ENCODE results near the gene NKX2-4. TPM values are rescaled to one million over a fixed set of nuclear protein-coding genes. Genes with fewer than 3 reads are reported as not detected.

Gene NKX2-4
- total RNA-seq, 4 donors from 2014 or later, result not detected

DNA sequence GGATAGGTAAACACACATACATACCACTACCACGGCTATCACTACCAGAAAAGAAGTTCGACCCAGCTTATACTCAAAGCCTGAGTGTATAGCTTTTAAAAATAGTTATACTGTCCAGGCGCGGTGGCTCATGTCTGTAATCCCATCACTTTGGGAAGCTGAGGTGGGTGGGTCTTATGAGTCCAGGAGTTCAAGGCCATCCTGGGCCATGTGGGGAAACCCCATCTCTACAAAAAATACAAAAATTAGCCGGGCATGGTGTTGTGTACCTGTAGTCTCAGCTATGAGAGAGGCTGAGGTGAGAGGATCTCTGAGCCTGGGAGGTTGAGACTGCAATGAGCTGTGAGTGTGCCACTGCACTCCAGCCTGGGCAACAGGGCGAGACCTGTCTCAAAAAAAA, 32.9 kb downstream of the NKX2-4 start:
- no peak for TF ChIP-seq POLR2A (IDR thresholded peaks at IDR 0.05)
- peaks cover 6 to 85% of the 10 kb centered on the region in 2 donors for H3K36me3 ChIP-seq

DNA sequence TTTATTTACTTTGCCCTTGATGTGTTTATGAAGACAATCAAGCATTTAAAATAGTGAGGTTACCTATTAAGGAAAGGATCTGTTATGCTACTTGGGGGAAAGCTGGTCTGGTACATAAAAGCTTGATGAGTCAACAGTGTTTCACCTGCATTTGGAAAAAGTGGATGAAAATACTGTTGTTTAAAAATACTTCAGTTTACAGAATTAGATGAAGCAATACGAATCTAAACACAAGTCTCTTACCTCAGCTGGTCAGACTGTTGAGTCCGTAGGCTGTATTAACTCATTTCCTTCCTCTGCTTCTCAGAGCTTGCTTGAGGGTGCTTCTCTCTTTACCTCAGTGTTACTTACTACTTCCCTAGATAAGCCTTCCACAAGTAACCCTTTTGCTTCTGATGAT, 36.1 kb downstream of the NKX2-4 start:
- Histone ChIP-seq H3K27me3 (no peaks in the 10 kb centered on the region), H3K9me3 (no peaks in the 10 kb centered on the region), H3K4me3 (no peak overlapping the region), H3K27ac (no peak overlapping the region), H3K4me1 (peaks cover 0 to 8% (median 0%) of the 10 kb centered on the region in 3 donors), H3K36me3 (peaks cover 4 to 84% of the 10 kb centered on the region in 2 donors)
- no peak for TF ChIP-seq POLR2A (IDR thresholded peaks at IDR 0.05)
- no peak for ATAC-seq
- WGBS, 2 donors (ENCODE audit: low coverage in 1 of 2), result 44 to 78% methylated on average over 2 of the region's 2 CpGs

More for the DNA sequence above, 32.9 kb downstream of the NKX2-4 start:
- Histone ChIP-seq H3K9me3 (no peaks in the 10 kb centered on the region), H3K27ac (no peak overlapping the region), H3K4me1 (peaks cover 0 to 8% (median 0%) of the 10 kb centered on the region in 3 donors), H3K27me3 (no peaks in the 10 kb centered on the region), H3K4me3 (no peak overlapping the region)
- ATAC-seq, result no peak
- 89 to 90% methylated on average over 3 to 6 of the region's 6 CpGs for WGBS, 2 donors (ENCODE audit: low coverage in 1 of 2)

DNA sequence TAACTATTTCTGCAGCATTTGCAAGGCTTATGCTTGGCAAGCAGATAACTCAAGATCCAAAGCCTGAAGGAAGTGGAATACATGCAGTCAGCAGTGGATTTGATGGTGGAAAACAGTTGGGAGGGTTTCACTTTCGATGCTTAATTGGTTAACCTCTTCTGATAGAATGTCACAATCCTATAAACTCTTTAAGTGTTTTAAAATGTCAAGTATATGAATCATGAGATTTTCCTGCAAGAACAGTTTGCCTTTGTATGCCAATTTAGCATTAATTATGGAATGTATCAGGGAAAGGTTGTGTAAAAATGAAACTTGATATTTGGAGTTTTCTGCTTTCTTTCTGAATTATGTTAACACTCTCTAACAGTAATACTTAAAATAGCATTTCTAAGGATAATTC, 36.6 kb downstream of the NKX2-4 start:
- Histone ChIP-seq H3K27me3 (no peaks in the 10 kb centered on the region), H3K27ac (no peak overlapping the region), H3K4me1 (peaks cover 0 to 8% (median 0%) of the 10 kb centered on the region in 3 donors), H3K9me3 (no peaks in the 10 kb centered on the region), H3K4me3 (no peak overlapping the region), H3K36me3 (peaks cover 4 to 88% of the 10 kb centered on the region in 2 donors)
- no peak for ATAC-seq
- WGBS, 2 donors (ENCODE audit: low coverage in 1 of 2), result 38 to 90% methylated on average over 1 of the region's 1 CpG
- TF ChIP-seq POLR2A (IDR thresholded peaks at IDR 0.05) (no peak), EP300 (IDR thresholded peaks at IDR 0.05) (no peak), POLR2AphosphoS5 (IDR thresholded peaks at IDR 0.05) (no peak)
- TF ChIP-seq, protein P1, sequence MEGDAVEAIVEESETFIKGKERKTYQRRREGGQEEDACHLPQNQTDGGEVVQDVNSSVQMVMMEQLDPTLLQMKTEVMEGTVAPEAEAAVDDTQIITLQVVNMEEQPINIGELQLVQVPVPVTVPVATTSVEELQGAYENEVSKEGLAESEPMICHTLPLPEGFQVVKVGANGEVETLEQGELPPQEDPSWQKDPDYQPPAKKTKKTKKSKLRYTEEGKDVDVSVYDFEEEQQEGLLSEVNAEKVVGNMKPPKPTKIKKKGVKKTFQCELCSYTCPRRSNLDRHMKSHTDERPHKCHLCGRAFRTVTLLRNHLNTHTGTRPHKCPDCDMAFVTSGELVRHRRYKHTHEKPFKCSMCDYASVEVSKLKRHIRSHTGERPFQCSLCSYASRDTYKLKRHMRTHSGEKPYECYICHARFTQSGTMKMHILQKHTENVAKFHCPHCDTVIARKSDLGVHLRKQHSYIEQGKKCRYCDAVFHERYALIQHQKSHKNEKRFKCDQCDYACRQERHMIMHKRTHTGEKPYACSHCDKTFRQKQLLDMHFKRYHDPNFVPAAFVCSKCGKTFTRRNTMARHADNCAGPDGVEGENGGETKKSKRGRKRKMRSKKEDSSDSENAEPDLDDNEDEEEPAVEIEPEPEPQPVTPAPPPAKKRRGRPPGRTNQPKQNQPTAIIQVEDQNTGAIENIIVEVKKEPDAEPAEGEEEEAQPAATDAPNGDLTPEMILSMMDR (IDR thresholded peaks at IDR 0.05), result no peak

DNA sequence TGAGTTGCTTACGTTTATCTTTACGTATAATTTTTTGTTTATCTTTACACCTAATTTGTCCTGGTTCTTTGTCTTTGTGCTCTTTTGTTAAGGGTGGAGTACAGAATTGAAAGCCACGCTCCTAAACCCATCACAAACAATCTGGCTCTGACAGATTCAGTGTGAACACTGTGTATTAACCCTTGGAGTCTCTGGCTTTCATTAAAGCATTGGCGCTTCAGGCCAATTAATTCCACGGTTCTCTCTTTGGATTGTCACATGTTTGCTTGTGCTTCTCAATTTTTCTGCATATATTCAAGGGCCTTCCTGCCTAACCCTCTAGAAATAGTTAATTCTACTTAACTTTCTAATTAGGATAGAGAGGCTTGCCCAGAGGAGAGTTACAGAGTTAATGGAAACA, 38.6 kb downstream of the NKX2-4 start:
- WGBS, 2 donors (ENCODE audit: low coverage in 1 of 2), result 76 to 91% methylated on average over 4 to 5 of the region's 5 CpGs
- H3K4me3 ChIP-seq, result no peak overlapping the region
- H3K4me1 ChIP-seq, result peaks cover 0 to 8% (median 0%) of the 10 kb centered on the region in 3 donors
- peaks cover 4 to 75% of the 10 kb centered on the region in 2 donors for H3K36me3 ChIP-seq
- H3K27ac ChIP-seq, result no peak overlapping the region
- no peak for ATAC-seq
- TF ChIP-seq POLR2A (IDR thresholded peaks at IDR 0.05), result no peak
- no peak for TF ChIP-seq EP300 (IDR thresholded peaks at IDR 0.05)
- TF ChIP-seq, protein P1 (IDR thresholded peaks at IDR 0.05), result no peak
- no peak for TF ChIP-seq POLR2AphosphoS5 (IDR thresholded peaks at IDR 0.05)
- no peaks in the 10 kb centered on the region for H3K27me3 ChIP-seq
- no peaks in the 10 kb centered on the region for H3K9me3 ChIP-seq

DNA sequence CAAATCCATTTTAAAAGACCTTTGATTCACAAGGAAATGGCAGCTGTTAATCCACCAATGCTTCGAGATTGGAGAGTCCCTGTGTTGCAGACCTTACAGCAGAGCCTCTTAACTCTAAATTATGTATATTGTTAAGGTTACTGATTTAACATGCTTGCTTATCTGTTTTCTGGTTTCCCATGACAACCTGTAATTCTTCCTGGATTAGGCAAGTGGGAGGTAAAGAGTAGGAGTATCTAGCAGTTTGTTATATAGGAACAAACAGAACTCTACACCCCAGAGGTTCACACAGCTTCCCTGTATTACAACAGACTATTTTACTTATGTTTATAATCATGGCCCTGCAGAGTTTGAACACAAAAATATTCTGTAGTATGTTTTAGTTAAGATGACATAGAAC, 39.5 kb downstream of the NKX2-4 start:
- Histone ChIP-seq H3K27ac (no peak overlapping the region), H3K4me3 (no peak overlapping the region), H3K4me1 (peaks cover 0 to 8% (median 0%) of the 10 kb centered on the region in 3 donors), H3K36me3 (peaks cover 4 to 66% of the 10 kb centered on the region in 2 donors), H3K9me3 (no peaks in the 10 kb centered on the region), H3K27me3 (no peaks in the 10 kb centered on the region)
- no peak for TF ChIP-seq POLR2A (IDR thresholded peaks at IDR 0.05)
- TF ChIP-seq EP300 (IDR thresholded peaks at IDR 0.05), result no peak
- TF ChIP-seq, protein P1 (IDR thresholded peaks at IDR 0.05), result no peak
- no peak for TF ChIP-seq POLR2AphosphoS5 (IDR thresholded peaks at IDR 0.05)
- 78 to 100% methylated on average over 1 of the region's 1 CpG for WGBS, 2 donors (ENCODE audit: low coverage in 1 of 2)
- ATAC-seq, result no peak

DNA sequence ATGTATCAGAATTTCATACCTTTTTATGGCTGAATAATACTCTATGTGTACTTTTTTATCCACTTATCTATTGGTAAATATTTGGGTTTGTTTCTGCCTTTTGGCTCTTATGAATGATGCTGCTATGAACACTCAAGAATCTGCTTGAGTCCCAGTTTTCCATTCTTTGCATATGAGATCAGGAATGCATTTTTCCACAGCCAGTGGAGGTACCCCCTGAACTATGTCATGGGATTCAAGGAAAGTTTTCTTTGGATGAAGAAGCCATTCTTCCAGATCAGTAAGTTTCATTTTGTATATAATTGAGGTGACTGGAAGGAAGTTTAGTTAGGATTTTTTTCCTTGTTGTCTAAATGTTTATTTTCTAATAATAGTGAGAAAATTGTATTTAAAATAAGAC, 40.9 kb downstream of the NKX2-4 start:
- TF ChIP-seq, protein P1 (IDR thresholded peaks at IDR 0.05), result no peak
- no peak for TF ChIP-seq EP300 (IDR thresholded peaks at IDR 0.05)
- TF ChIP-seq POLR2AphosphoS5 (IDR thresholded peaks at IDR 0.05), result no peak
- no peak for TF ChIP-seq POLR2A (IDR thresholded peaks at IDR 0.05)
- H3K9me3 ChIP-seq, result no peaks in the 10 kb centered on the region
- H3K36me3 ChIP-seq, result peaks cover 4 to 63% of the 10 kb centered on the region in 2 donors
- H3K27ac ChIP-seq, result no peak overlapping the region
- peaks cover 0 to 8% (median 0%) of the 10 kb centered on the region in 3 donors for H3K4me1 ChIP-seq
- H3K4me3 ChIP-seq, result no peak overlapping the region
- no peaks in the 10 kb centered on the region for H3K27me3 ChIP-seq
- ATAC-seq, result no peak

Measured in gastroesophageal sphincter (tissue), 4 donors.